ENCODE results near the gene SLC13A3. TPM values are rescaled to one million over a fixed set of nuclear protein-coding genes. Genes with fewer than 3 reads are reported as not detected.

The SLC13A3 gene
- total RNA-seq, 2 experiments from 2014 or later: 0.35 TPM; not detected in 1

GRCh38 chr20:46599227-46599987, 51.9 kb downstream of the SLC13A3 start:
- Mint-ChIP-seq H3K4me3 (no peak overlapping the region), H3K27me3 (peaks cover 25% of the 10 kb centered on the region), H3K27ac (no peak overlapping the region), H3K4me1 (peaks cover 7% of the 10 kb centered on the region), H3K9me3 (no peaks in the 10 kb centered on the region), H3K36me3 (ENCODE audit: low read depth) (no peaks in the 10 kb centered on the region)
- POLR2A ChIA-PET: no interaction called here
- DNase-seq: no peak
- CTCF ChIA-PET: no interaction called here

- CTCF ChIA-PET: interaction anchor here (1.5 kb wide), 1 partner anchor 289 kb away, joined by 3 read pairs; no protein-coding TSS in a partner anchor
- peaks cover 33% of the 10 kb centered on the region for H3K27me3 Mint-ChIP-seq
- no peaks in the 10 kb centered on the region for H3K4me1 Mint-ChIP-seq
- DNase-seq: no peak
- no peak overlapping the region for H3K27ac Mint-ChIP-seq
- H3K9me3 Mint-ChIP-seq: no peaks in the 10 kb centered on the region
- no peak overlapping the region for H3K4me3 Mint-ChIP-seq
- POLR2A ChIA-PET: interaction anchor here (0.6 kb wide), 1 partner anchor 13 kb away, joined by 5 read pairs; no protein-coding TSS in a partner anchor
- H3K36me3 Mint-ChIP-seq (ENCODE audit: low read depth): no peaks in the 10 kb centered on the region
Measured at GRCh38 chr20:46595933-46596332, 55.3 kb downstream of the SLC13A3 start.

- Mint-ChIP-seq H3K27me3 (peaks cover 31% of the 10 kb centered on the region), H3K36me3 (ENCODE audit: low read depth) (no peaks in the 10 kb centered on the region), H3K4me3 (no peak overlapping the region), H3K9me3 (no peaks in the 10 kb centered on the region), H3K27ac (no peak overlapping the region), H3K4me1 (peaks cover 1% of the 10 kb centered on the region)
- no peak for DNase-seq
- ChIA-PET CTCF (interaction anchor here (0.7 kb wide), 1 partner anchor 10 kb away, joined by 4 read pairs; no protein-coding TSS in a partner anchor), POLR2A (no interaction called here)
Measured at GRCh38 chr20:46594725-46595124, 56.5 kb downstream of the SLC13A3 start.

GRCh38 chr20:46592580-46593362, 58.5 kb downstream of the SLC13A3 start:
- no peaks in the 10 kb centered on the region for H3K36me3 Mint-ChIP-seq (ENCODE audit: low read depth)
- H3K9me3 Mint-ChIP-seq: no peaks in the 10 kb centered on the region
- peaks cover 30% of the 10 kb centered on the region for H3K27me3 Mint-ChIP-seq
- no peak overlapping the region for H3K4me3 Mint-ChIP-seq
- H3K4me1 Mint-ChIP-seq: peaks cover 9% of the 10 kb centered on the region
- H3K27ac Mint-ChIP-seq: no peak overlapping the region
- POLR2A ChIA-PET: no interaction called here
- CTCF ChIA-PET: no interaction called here
- DNase-seq: no peak

- DNase-seq: no peak
- H3K27ac Mint-ChIP-seq: no peak overlapping the region
- no peaks in the 10 kb centered on the region for H3K36me3 Mint-ChIP-seq (ENCODE audit: low read depth)
- H3K27me3 Mint-ChIP-seq: peaks cover 23% of the 10 kb centered on the region
- H3K9me3 Mint-ChIP-seq: no peaks in the 10 kb centered on the region
- CTCF ChIA-PET: no interaction called here
- POLR2A ChIA-PET: no interaction called here
- peaks cover 9% of the 10 kb centered on the region for H3K4me1 Mint-ChIP-seq
- H3K4me3 Mint-ChIP-seq: no peak overlapping the region
Measured at GRCh38 chr20:46590443-46590842, 60.8 kb downstream of the SLC13A3 start.

GRCh38 chr20:46588532-46589511, 62.4 kb downstream of the SLC13A3 start:
- no peaks in the 10 kb centered on the region for H3K36me3 Mint-ChIP-seq (ENCODE audit: low read depth)
- H3K27me3 Mint-ChIP-seq: peaks cover 17% of the 10 kb centered on the region
- POLR2A ChIA-PET: no interaction called here
- peak; percentile 19 for DNase-seq
- peaks cover 9% of the 10 kb centered on the region for H3K4me1 Mint-ChIP-seq
- H3K4me3 Mint-ChIP-seq: no peak overlapping the region
- CTCF ChIA-PET: interaction anchor here (0.7 kb wide), 1 partner anchor 14 kb away, joined by 3 read pairs; no protein-coding TSS in a partner anchor
- no peak overlapping the region for H3K27ac Mint-ChIP-seq
- H3K9me3 Mint-ChIP-seq: no peaks in the 10 kb centered on the region

GRCh38 chr20:46587986-46588385, 63.3 kb downstream of the SLC13A3 start:
- no peaks in the 10 kb centered on the region for H3K9me3 Mint-ChIP-seq
- peaks cover 9% of the 10 kb centered on the region for H3K4me1 Mint-ChIP-seq
- peaks cover 17% of the 10 kb centered on the region for H3K27me3 Mint-ChIP-seq
- POLR2A ChIA-PET: no interaction called here
- no peak overlapping the region for H3K27ac Mint-ChIP-seq
- CTCF ChIA-PET: interaction anchor here (0.6 to 0.9 kb wide), 2 partner anchors 8 to 100 kb away, joined by 3 to 4 read pairs; no protein-coding TSS in a partner anchor
- DNase-seq: no peak
- H3K4me3 Mint-ChIP-seq: no peak overlapping the region
- H3K36me3 Mint-ChIP-seq (ENCODE audit: low read depth): no peaks in the 10 kb centered on the region

- Mint-ChIP-seq H3K27ac (no peak overlapping the region), H3K4me3 (no peak overlapping the region), H3K27me3 (peaks cover 13% of the 10 kb centered on the region), H3K9me3 (no peaks in the 10 kb centered on the region), H3K36me3 (ENCODE audit: low read depth) (no peaks in the 10 kb centered on the region), H3K4me1 (peaks cover 9% of the 10 kb centered on the region)
- no peak for DNase-seq
- CTCF ChIA-PET: no interaction called here
- POLR2A ChIA-PET: no interaction called here
Measured at GRCh38 chr20:46586724-46587123, 64.5 kb downstream of the SLC13A3 start.

GRCh38 chr20:46584508-46584907, 66.8 kb downstream of the SLC13A3 start:
- Mint-ChIP-seq H3K9me3 (no peaks in the 10 kb centered on the region), H3K27ac (no peak overlapping the region), H3K4me1 (peaks cover 6% of the 10 kb centered on the region), H3K4me3 (no peak overlapping the region), H3K36me3 (ENCODE audit: low read depth) (no peaks in the 10 kb centered on the region), H3K27me3 (peaks cover 17% of the 10 kb centered on the region)
- CTCF ChIA-PET: interaction anchor here (1.0 to 1.4 kb wide), 2 partner anchors 13 to 18 kb away, joined by 3 read pairs; no protein-coding TSS in a partner anchor
- POLR2A ChIA-PET: no interaction called here
- DNase-seq: no peak

GRCh38 chr20:46583411-46584214, 67.6 kb downstream of the SLC13A3 start:
- ChIA-PET POLR2A (no interaction called here), CTCF (interaction anchor here (0.7 to 1.4 kb wide), 3 partner anchors 12 to 50 kb away, joined by 3 read pairs; no protein-coding TSS in a partner anchor)
- no peak for DNase-seq
- Mint-ChIP-seq H3K36me3 (ENCODE audit: low read depth) (no peaks in the 10 kb centered on the region), H3K27ac (no peak overlapping the region), H3K4me1 (no peaks in the 10 kb centered on the region), H3K27me3 (peaks cover 14% of the 10 kb centered on the region), H3K4me3 (no peak overlapping the region), H3K9me3 (no peaks in the 10 kb centered on the region)

GRCh38 chr20:46582648-46583047, 68.6 kb downstream of the SLC13A3 start:
- H3K27ac Mint-ChIP-seq: no peak overlapping the region
- DNase-seq: no peak
- ChIA-PET POLR2A (interaction anchor here (0.6 kb wide), 1 partner anchor 13 kb away, joined by 5 read pairs; no protein-coding TSS in a partner anchor), CTCF (interaction anchor here (0.7 kb wide), 1 partner anchor 51 kb away, joined by 3 read pairs; no protein-coding TSS in a partner anchor)
- peaks cover 14% of the 10 kb centered on the region for H3K27me3 Mint-ChIP-seq
- no peaks in the 10 kb centered on the region for H3K9me3 Mint-ChIP-seq
- H3K4me1 Mint-ChIP-seq: no peaks in the 10 kb centered on the region
- no peaks in the 10 kb centered on the region for H3K36me3 Mint-ChIP-seq (ENCODE audit: low read depth)
- H3K4me3 Mint-ChIP-seq: no peak overlapping the region

- H3K36me3 Mint-ChIP-seq (ENCODE audit: low read depth): no peaks in the 10 kb centered on the region
- CTCF ChIA-PET: interaction anchor here (1.0 kb wide), 1 partner anchor 7 kb away, joined by 4 read pairs; no protein-coding TSS in a partner anchor
- peaks cover 15% of the 10 kb centered on the region for H3K27me3 Mint-ChIP-seq
- H3K4me3 Mint-ChIP-seq: no peak overlapping the region
- no peak for DNase-seq
- H3K27ac Mint-ChIP-seq: no peak overlapping the region
- no peaks in the 10 kb centered on the region for H3K4me1 Mint-ChIP-seq
- no peaks in the 10 kb centered on the region for H3K9me3 Mint-ChIP-seq
- POLR2A ChIA-PET: no interaction called here
Measured at GRCh38 chr20:46581391-46581790, 69.9 kb downstream of the SLC13A3 start.
